ENCODE data around the gene TRIM71. TPM values are rescaled to one million over a fixed set of nuclear protein-coding genes. Genes with fewer than 3 reads are reported as not detected.

TRIM71 gene
- total and polyA plus RNA-seq, 9 donors = 0.05 to 0.43 (median 0.07) TPM; not detected in 4

DNA sequence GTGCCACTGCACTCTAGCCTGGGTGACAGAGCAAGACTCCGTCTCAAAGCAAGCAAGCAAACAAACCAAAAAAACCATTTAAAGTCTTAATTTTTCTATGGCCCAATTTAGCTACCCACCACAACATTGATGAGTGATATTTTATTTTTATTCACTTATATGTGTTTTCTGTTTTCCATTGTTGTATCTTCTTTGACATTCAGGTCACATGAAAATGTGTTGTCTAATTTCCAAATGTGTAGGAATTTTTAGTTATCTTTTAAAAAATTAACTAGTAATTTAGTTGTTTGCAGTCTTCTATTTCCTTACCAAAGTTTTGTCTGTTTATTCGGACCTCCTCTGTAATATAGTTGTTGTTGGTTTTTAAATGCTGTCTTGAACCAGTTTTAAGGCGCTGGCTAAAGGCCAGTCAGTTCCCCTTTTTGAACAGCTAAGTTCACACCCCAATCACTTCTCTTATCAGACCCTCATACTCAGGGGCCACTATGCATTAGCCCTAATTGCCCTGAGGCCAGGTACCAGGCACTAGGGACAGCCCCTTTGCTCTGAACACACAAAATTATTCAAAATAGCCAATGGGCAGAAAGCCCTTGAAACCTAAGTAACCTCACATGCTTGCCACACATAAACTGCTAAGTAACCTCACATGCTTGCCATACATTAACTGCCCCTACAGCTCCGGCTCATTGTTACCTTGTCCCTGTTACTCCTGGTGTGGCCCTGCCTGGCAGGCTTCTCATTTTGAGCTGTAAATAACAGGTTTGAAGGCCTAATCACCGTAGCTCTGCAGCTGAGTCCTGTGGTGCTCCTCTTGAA, 129.4 kb downstream of the TRIM71 start:
- no peaks in the 10 kb centered on the region for H3K9me3 ChIP-seq
- no peak overlapping the region for H3K27ac ChIP-seq
- no peaks in the 10 kb centered on the region for H3K27me3 ChIP-seq
- no peak overlapping the region for H3K4me3 ChIP-seq
- WGBS, 3 donors = 89 to 94% (median 93%) methylated on average over 5 of the region's 5 CpGs
- intact Hi-C loops (cut with DNase I) = no loop called here
- H3K4me1 ChIP-seq (ENCODE audit: insufficient read depth) = peaks cover 3% of the 10 kb centered on the region
- TF ChIP-seq, protein P1, sequence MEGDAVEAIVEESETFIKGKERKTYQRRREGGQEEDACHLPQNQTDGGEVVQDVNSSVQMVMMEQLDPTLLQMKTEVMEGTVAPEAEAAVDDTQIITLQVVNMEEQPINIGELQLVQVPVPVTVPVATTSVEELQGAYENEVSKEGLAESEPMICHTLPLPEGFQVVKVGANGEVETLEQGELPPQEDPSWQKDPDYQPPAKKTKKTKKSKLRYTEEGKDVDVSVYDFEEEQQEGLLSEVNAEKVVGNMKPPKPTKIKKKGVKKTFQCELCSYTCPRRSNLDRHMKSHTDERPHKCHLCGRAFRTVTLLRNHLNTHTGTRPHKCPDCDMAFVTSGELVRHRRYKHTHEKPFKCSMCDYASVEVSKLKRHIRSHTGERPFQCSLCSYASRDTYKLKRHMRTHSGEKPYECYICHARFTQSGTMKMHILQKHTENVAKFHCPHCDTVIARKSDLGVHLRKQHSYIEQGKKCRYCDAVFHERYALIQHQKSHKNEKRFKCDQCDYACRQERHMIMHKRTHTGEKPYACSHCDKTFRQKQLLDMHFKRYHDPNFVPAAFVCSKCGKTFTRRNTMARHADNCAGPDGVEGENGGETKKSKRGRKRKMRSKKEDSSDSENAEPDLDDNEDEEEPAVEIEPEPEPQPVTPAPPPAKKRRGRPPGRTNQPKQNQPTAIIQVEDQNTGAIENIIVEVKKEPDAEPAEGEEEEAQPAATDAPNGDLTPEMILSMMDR (IDR thresholded peaks at IDR 0.05) = no peak
- DNase-seq = no peak
- H3K36me3 ChIP-seq = no peaks in the 10 kb centered on the region

Other genes with a start within 250 kb of the TRIM71 start
- 10 to 100 TPM; 21.0 to 37.8 (median 26.6) TPM for gene DYNC1LI1, start 247.1 kb upstream of the TRIM71 start, total RNA-seq
- 10 to 100 TPM; 21.1 to 37.6 TPM for gene DYNC1LI1, start 247.1 kb upstream of the TRIM71 start, polyA plus RNA-seq
- 10 to 100 TPM; 16.1 to 38.9 (median 29.6) TPM for gene CNOT10, start 132.8 kb upstream of the TRIM71 start, total RNA-seq
- 10 to 100 TPM; 12.3 to 24.1 TPM for gene CNOT10, start 132.8 kb upstream of the TRIM71 start, polyA plus RNA-seq
- under 1 TPM in 4 of 7 donors, not detected in 3; 0.10 to 0.31 (median 0.16) TPM for gene CCR4, start 133.6 kb downstream of the TRIM71 start, total RNA-seq
- under 1 TPM; 0.02 to 0.45 TPM for gene CCR4, start 133.6 kb downstream of the TRIM71 start, polyA plus RNA-seq